Thyroid gland (tissue), 4 donors: ENCODE data around the gene IFT122.

Source experiments
- POLR2A ChIP-seq, 2 donors: fragments of 450-650 bp; IDR thresholded peaks; one replicate each; pipeline ENCODE4 v1.6.1; 2017; ENCODE audit warnings: antibody characterized with exemption in 2 of 2, mild to moderate bottlenecking in 2 of 2, moderate library complexity in 1 of 2
- TF ChIP-seq, protein P1 (sequence below), 6 experiments: fragments of 200-600 bp in 3 of 6; fragments of 450-650 bp in 3 of 6; sonication (generic) in 3 of 6; IDR thresholded peaks; one replicate each; pipeline ENCODE4 v1.5.1; 2016 to 2019; ENCODE audit warnings: antibody characterized with exemption in 6 of 6, mild to moderate bottlenecking in 2 of 6, inconsistent platforms in 1 of 6, moderate library complexity in 1 of 6

DNA sequence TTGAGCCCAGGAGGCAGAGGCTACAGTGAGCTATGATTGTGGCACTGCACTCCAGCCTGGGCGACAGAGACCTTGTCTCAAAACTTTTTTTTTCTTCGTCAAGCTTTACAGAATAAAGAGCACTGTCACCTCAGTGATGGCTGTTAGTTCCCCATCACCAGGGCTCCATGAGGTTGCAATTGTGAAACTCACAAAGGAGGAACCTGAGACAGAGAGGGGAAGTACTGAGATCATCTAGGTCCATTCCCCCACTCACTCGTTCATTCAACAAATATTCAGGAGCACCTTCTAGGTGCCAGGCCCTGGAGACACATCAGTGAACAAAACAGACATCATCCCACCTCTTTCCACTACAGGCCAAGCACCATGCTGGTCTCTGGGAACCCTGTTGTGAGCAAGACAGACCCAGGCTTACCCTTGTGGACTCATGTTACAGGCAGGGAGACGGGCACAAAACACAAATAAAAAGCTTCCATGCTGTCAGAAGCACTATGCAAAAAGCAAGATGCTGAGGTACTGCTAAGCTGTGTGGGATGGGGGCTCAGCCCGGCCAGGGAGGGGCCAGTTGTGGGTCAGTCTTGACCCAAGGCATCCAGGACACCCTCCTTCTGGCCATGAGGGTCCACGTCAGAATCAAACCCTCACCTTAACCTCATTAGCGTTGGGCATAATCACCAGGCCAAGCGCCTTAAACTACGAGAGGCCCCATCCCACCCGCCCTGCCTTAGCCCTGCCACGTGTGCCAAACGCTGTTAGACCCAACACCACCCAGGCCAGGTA, 86.3 kb downstream of the IFT122 start:
- TF ChIP-seq, protein P1, sequence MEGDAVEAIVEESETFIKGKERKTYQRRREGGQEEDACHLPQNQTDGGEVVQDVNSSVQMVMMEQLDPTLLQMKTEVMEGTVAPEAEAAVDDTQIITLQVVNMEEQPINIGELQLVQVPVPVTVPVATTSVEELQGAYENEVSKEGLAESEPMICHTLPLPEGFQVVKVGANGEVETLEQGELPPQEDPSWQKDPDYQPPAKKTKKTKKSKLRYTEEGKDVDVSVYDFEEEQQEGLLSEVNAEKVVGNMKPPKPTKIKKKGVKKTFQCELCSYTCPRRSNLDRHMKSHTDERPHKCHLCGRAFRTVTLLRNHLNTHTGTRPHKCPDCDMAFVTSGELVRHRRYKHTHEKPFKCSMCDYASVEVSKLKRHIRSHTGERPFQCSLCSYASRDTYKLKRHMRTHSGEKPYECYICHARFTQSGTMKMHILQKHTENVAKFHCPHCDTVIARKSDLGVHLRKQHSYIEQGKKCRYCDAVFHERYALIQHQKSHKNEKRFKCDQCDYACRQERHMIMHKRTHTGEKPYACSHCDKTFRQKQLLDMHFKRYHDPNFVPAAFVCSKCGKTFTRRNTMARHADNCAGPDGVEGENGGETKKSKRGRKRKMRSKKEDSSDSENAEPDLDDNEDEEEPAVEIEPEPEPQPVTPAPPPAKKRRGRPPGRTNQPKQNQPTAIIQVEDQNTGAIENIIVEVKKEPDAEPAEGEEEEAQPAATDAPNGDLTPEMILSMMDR (IDR thresholded peaks at IDR 0.05): no peak
- TF ChIP-seq POLR2A (IDR thresholded peaks at IDR 0.05): no peak
